ENCODE measurements around the gene SCYL2. TPM values are rescaled to one million over a fixed set of nuclear protein-coding genes. Genes with fewer than 3 reads are reported as not detected.

SCYL2 gene
- total and polyA plus RNA-seq, 2 of the 13 experiments (the other 11 are each of a cell fraction or from before 2014, with no cell fraction given), result 11.4 to 28.8 TPM

- no peak for TF ChIP-seq ZBTB14 (CRISPR knock-in tag; IDR thresholded peaks at IDR 0.05)
- no peak for TF ChIP-seq GPN1 (CRISPR knock-in tag; IDR thresholded peaks at IDR 0.05; ENCODE audit: borderline replicate concordance)
- TF ChIP-seq JUND (CRISPR knock-in tag; IDR thresholded peaks at IDR 0.05), result no peak
- no peak for TF ChIP-seq ZBTB21 (CRISPR knock-in tag; IDR thresholded peaks at IDR 0.05)
- no peak for TF ChIP-seq ARNT (IDR thresholded peaks at IDR 0.05)
- TF ChIP-seq ZFP91 (CRISPR knock-in tag; IDR thresholded peaks at IDR 0.05; ENCODE audit: borderline replicate concordance), result no peak
- TF ChIP-seq YEATS4 (CRISPR knock-in tag; IDR thresholded peaks at IDR 0.05; ENCODE audit: borderline replicate concordance), result no peak
- TF ChIP-seq RFX3 (CRISPR knock-in tag; IDR thresholded peaks at IDR 0.05), result no peak
- Histone ChIP-seq H3K4me1 (ENCODE audit: insufficient read depth, low read length) (no peaks in the 10 kb centered on the region), H3K79me2 (ENCODE audit: insufficient read depth, low read length) (no peaks in the 10 kb centered on the region), H3K27me3 (ENCODE audit: control insufficient read depth in 1 of 2, insufficient read depth in 2 of 2, low read length in 2 of 2) (no peaks in the 10 kb centered on the region), H3K36me3 (replicated peaks in 1 of 2; ENCODE audit: control insufficient read depth in 1 of 2, insufficient read depth in 2 of 2, low read length in 2 of 2) (peaks cover 4 to 37% of the 10 kb centered on the region in 2 experiments; a peak in 4 of 5 replicates), H2AFZ (ENCODE audit: low read length) (no peak overlapping the region), H3K4me3 (replicated peaks in 1 of 3; ENCODE audit: insufficient read depth in 1 of 3, low read depth in 2 of 3, low read length in 3 of 3) (no peak overlapping the region), H3K27ac (ENCODE audit: extremely low read length, insufficient read depth, low read length) (no peak overlapping the region), H3K9ac (ENCODE audit: insufficient read depth, low read depth, low read length) (no peak overlapping the region), H3K9me3 (ENCODE audit: low read length) (no peaks in the 10 kb centered on the region), H3K4me2 (ENCODE audit: low read depth, low read length) (no peak overlapping the region), H4K20me1 (ENCODE audit: insufficient read depth, low read length) (no peaks in the 10 kb centered on the region)
- no peak for ATAC-seq
- no TSS peak for BruUV-seq (replicated peaks)
- no peak for FAIRE-seq
- no peak for DNase-seq (ENCODE audit: low spot score)
- 98% methylated on average over 2 of the region's 2 CpGs for WGBS (ENCODE audit: low lambda C conversion rate)
- intact Hi-C loops (cut with micrococcal nuclease; ENCODE audit: unreplicated experiment) (no loop called here), in situ Hi-C loops (cut with HindIII; ENCODE audit: extremely low pct_ligation_motif_present, low pct_unique_long_range_greater_than_20kb) (no loop called here)
- ChIA-PET POLR2A (no interaction called here), CTCF (ENCODE audit: low intra/inter-chr PET ratio, low total read pairs) (no interaction called here)
Observed at GRCh38 chr12:100317371-100317770, 50.4 kb downstream of the SCYL2 start.

Measured in HepG2 (cell line).